HCT116 (cell line): ENCODE data around the gene BAIAP2. TPM values are rescaled to one million over a fixed set of nuclear protein-coding genes. Genes with fewer than 3 reads are reported as not detected.

Source experiments
- ATAC-seq: fragments of 200-7000 bp; cut with Tn5 transposase; 2 replicates; pipeline ENCODE4 v1.9.1; 2020; ENCODE audit warnings: mild to moderate bottlenecking, moderate library complexity
- BruUV-seq: library from RNA; stranded (reverse); fragments of 400-500 nt; replicated peaks from 2 replicates; lab custom pipeline; 2021; lab: Mats Ljungman, UMichigan
- CTCF ChIA-PET: fragments of 300-600 bp; sonication (Branson Sonifier 250); formaldehyde crosslinking; loops from one replicate; lab custom pipeline; 2021; ENCODE audit warnings: antibody characterized with exemption; lab: Charles Lee
- POLR2A ChIA-PET: fragments of 300-600, 350-600 bp; sonication (Branson Sonifier 250); formaldehyde crosslinking; loops from one replicate; lab custom pipeline; 2021; ENCODE audit warnings: antibody characterized with exemption; lab: Charles Lee
- RAD21 ChIA-PET, 2 experiments: fragments of 300-600 bp; sonication (Branson Sonifier 250); formaldehyde crosslinking; loops; one replicate each; lab custom pipeline; 2023; ENCODE audit warnings: low total read pairs in 2 of 2; ENCODE audit not compliant: uncharacterized antibody in 2 of 2, unreplicated experiment in 2 of 2, low non-redundant PET in 1 of 2; lab: Charles Lee
- DNase-seq: peaks from one replicate; pipeline ENCODE4 v3.0.0-alpha.2; 2010; ENCODE audit warnings: low read depth, low spot score
- H2AFZ ChIP-seq: fragments of 200-600 bp; shearing (Covaris generic), sonication (generic); 2 replicates; pipeline ENCODE4 v1.6.1; 2017; ENCODE audit warnings: low read depth, mixed run types, mixed read lengths, antibody characterized with exemption, low read length; ENCODE audit not compliant: poor library complexity, severe bottlenecking
- H3K27ac ChIP-seq: 2 replicates; pipeline ENCODE4 v1.5.1; 2012; ENCODE audit warnings: low read depth, low read length
- H3K27me3 ChIP-seq: fragments of 200-600 bp; sonication (generic); 2 replicates; pipeline ENCODE4 v1.6.1; 2016; ENCODE audit warnings: mixed run types, low read length, mixed read lengths; ENCODE audit not compliant: insufficient read depth
- H3K36me3 ChIP-seq, 2 experiments: fragments of 200-500 bp in 1 of 2; fragments of 200-600 bp in 1 of 2; sonication (Bioruptor generic) in 1 of 2; sonication (generic) in 1 of 2; 2 replicates each; pipeline versions ENCODE4 v1.5.1 to v1.6.1; 2014 to 2016; ENCODE audit warnings: low read length in 2 of 2, inconsistent platforms in 1 of 2, mixed read lengths in 1 of 2, mixed run types in 1 of 2; ENCODE audit not compliant: insufficient read depth in 2 of 2, control insufficient read depth in 1 of 2
- H3K4me1 ChIP-seq, 2 experiments: fragments of 200-600 bp in 1 of 2; sonication (generic) in 1 of 2; 2 replicates each; pipeline versions ENCODE4 v1.5.1 to v1.6.1; 2012 to 2017; ENCODE audit warnings: low read length in 2 of 2, inconsistent platforms in 1 of 2, mild to moderate bottlenecking in 1 of 2, mixed read lengths in 1 of 2, mixed run types in 1 of 2, moderate library complexity in 1 of 2; ENCODE audit not compliant: insufficient read depth in 2 of 2, control insufficient read depth in 1 of 2
- H3K4me2 ChIP-seq: fragments of 200-600 bp; sonication (generic); 2 replicates; pipeline ENCODE4 v1.6.1; 2017; ENCODE audit warnings: mixed run types, low read length, mixed read lengths
- H3K4me3 ChIP-seq, 2 experiments: fragments of 200-600 bp in 1 of 2; sonication (generic) in 1 of 2; replicated peaks in 1 of 2; 2 replicates each; pipeline ENCODE4 v1.5.1; 2011 to 2016; ENCODE audit warnings: low read length in 2 of 2, control low read depth in 1 of 2, low read depth in 1 of 2, mild to moderate bottlenecking in 1 of 2, mixed read lengths in 1 of 2, mixed run types in 1 of 2
- H3K79me2 ChIP-seq: fragments of 200-600 bp; sonication (generic); 2 replicates; pipeline ENCODE4 v1.6.1; 2017; ENCODE audit warnings: mild to moderate bottlenecking, mixed run types, low read length, moderate library complexity, mixed read lengths; ENCODE audit not compliant: insufficient read depth
- H3K9ac ChIP-seq: fragments of 200-600 bp; sonication (generic); 2 replicates; pipeline ENCODE4 v1.6.1; 2016; ENCODE audit warnings: low read length, mixed read lengths
- H3K9me2 ChIP-seq: fragments of 200-600 bp; sonication (generic), shearing (Covaris generic); 2 replicates; pipeline ENCODE4 v1.6.1; 2017; ENCODE audit warnings: mixed run types, mild to moderate bottlenecking, moderate library complexity; ENCODE audit not compliant: insufficient read depth
- H3K9me3 ChIP-seq, 2 experiments: fragments of 200-500 bp in 1 of 2; fragments of 200-600 bp in 1 of 2; sonication (Bioruptor generic) in 1 of 2; sonication (generic) in 1 of 2; 2 replicates each; pipeline ENCODE4 v1.6.1; 2014 to 2017; ENCODE audit warnings: low read length in 2 of 2, mixed read lengths in 2 of 2, inconsistent platforms in 1 of 2, low read depth in 1 of 2, mild to moderate bottlenecking in 1 of 2, mixed run types in 1 of 2, moderate library complexity in 1 of 2; ENCODE audit not compliant: control insufficient read depth in 1 of 2, insufficient read depth in 1 of 2
- H4K20me1 ChIP-seq: fragments of 200-600 bp; sonication (generic), shearing (Covaris generic); 2 replicates; pipeline ENCODE4 v1.6.1; 2017; ENCODE audit warnings: mixed run types, mild to moderate bottlenecking, moderate library complexity; ENCODE audit not compliant: insufficient read depth
- CTCF ChIP-seq, 3 experiments: fragments of 200-600 bp in 1 of 3; sonication (generic) in 1 of 3; IDR thresholded peaks in 2 of 3; conservative IDR thresholded peaks in 1 of 3; 2 replicates each; pipeline ENCODE4 v1.5.1; 2012 to 2017; ENCODE audit warnings: low read depth in 2 of 3, low read length in 2 of 3, antibody characterized with exemption in 1 of 3, borderline replicate concordance in 1 of 3, control low read depth in 1 of 3, mild to moderate bottlenecking in 1 of 3, mixed read lengths in 1 of 3, mixed run types in 1 of 3, moderate library complexity in 1 of 3; ENCODE audit not compliant: insufficient read depth in 1 of 3
- EGR1 ChIP-seq: IDR thresholded peaks from 2 replicates; pipeline ENCODE4 v1.6.1; 2012; ENCODE audit warnings: low read depth
- MAX ChIP-seq: IDR thresholded peaks from 2 replicates; pipeline ENCODE4 v1.6.1; 2012
- POLR2A ChIP-seq: IDR thresholded peaks from 2 replicates; pipeline ENCODE4 v1.7.0; 2011; ENCODE audit warnings: borderline replicate concordance; ENCODE audit not compliant: insufficient read depth, insufficient read length; ENCODE audit errors: extremely low read depth
- RAD21 ChIP-seq: IDR thresholded peaks from 2 replicates; pipeline ENCODE4 v1.6.1; 2012; ENCODE audit warnings: low read depth, mild to moderate bottlenecking
- REST ChIP-seq: IDR thresholded peaks from 2 replicates; pipeline ENCODE4 v1.6.1; 2012; ENCODE audit warnings: low read depth
- SP1 ChIP-seq: IDR thresholded peaks from 2 replicates; pipeline ENCODE4 v1.6.1; 2012; ENCODE audit warnings: low read depth
- ZNF274 ChIP-seq: fragments of 200-500 bp; sonication (Bioruptor generic); IDR thresholded peaks from 2 replicates; pipeline ENCODE4 v1.6.1; 2014; ENCODE audit warnings: mild to moderate bottlenecking, low read depth, low read length, inconsistent platforms
- intact Hi-C: fragments of 100-400 bp; cut with micrococcal nuclease; formaldehyde crosslinking; loops from 2 replicates; pipeline ENCODE4 v1.10.0; 2022
- total RNA-seq: library from RNA; stranded (reverse); gene quantifications from one replicate; pipeline ENCODE4 v1.2.1, GENCODE V29; 2021; ENCODE audit not compliant: unreplicated experiment

Gene BAIAP2
- total RNA-seq, 1 experiment from 2014 or later = 105 TPM

DNA sequence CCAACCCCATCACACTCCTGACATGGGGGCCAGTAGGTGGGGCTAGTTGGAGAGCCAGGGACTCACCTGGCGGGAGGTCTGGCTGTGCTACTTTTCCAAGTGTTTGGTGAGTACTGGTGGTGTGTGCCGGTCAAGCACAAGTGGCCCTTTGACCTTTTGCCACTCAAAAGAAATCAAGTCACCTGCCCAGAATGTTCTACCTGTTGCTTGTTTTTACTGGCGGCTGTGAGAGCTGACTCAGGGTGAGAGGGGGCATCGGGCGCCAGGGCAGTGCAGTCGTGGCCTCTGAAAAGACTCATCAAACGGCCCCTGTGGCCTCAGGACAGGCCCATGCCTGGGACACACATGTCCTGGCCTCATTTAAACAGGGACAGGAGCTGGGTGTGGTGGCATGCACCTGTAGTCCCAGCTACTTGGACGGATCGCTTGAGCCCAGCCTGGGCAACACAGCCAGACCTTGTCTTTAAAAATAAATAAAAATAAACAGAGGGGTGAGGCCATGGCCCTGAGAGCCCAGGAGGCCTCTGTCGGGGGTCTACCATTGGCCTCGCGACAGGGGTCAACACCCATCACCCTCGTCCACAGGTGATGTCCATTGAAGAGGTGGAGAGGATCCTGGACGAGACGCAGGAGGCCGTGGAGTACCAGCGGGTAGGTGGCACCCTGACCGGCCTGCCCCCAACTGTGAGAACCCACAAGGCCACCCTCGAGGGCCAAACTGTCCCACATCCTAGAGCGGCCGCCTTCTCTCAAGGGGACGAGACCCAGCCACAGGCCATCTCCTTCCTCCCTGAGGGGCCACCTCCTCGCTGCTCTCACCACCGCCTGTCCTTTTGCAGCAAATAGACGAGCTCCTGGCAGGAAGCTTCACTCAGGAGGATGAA is 38.3 kb upstream of the BAIAP2 start:
- H3K4me3 ChIP-seq = no peak overlapping the region
- H3K27me3 ChIP-seq = no peaks in the 10 kb centered on the region
- TF ChIP-seq EGR1 (no peak), SP1 (no peak), POLR2A (no peak), CTCF (IDR thresholded peaks at IDR 0.05 in 2 of 3, conservative IDR thresholded peaks at IDR 0.05 in 1 of 3; ENCODE audit: borderline replicate concordance in 1 of 3, insufficient read depth in 1 of 3, low read depth in 2 of 3, low read length in 2 of 3) (0 out of 6 replicates have a peak, but pooled peaks of 1 of the 3 experiments have one; percentile 14), ZNF274 (no peak), REST (no peak), RAD21 (no peak), MAX (no peak)
- TF ChIP-seq, all 23 proteins: peak for 1
- no TSS peak for BruUV-seq
- DNase-seq (no peak), ATAC-seq (no peak)
- H4K20me1 ChIP-seq = no peaks in the 10 kb centered on the region
- intact Hi-C loops = no loop called here
- H2AFZ ChIP-seq = no peak overlapping the region
- ChIA-PET CTCF (no interaction called here), POLR2A (no interaction called here), RAD21 (no interaction called here)
- H3K79me2 ChIP-seq = peaks cover 9% of the 10 kb centered on the region; the same call in 1 of the 2 replicates
- no peak overlapping the region for H3K27ac ChIP-seq
- peaks cover 10 to 15% of the 10 kb centered on the region in 2 experiments for H3K4me1 ChIP-seq
- no peak overlapping the region for H3K4me2 ChIP-seq
- no peak overlapping the region for H3K9ac ChIP-seq
- H3K9me3 ChIP-seq = no peaks in the 10 kb centered on the region
- H3K9me2 ChIP-seq = no peaks in the 10 kb centered on the region
- peaks cover 24 to 36% of the 10 kb centered on the region in 2 experiments; a peak in 3 of 4 replicates for H3K36me3 ChIP-seq
